Measurements from ENCODE around the gene TRPC4AP. TPM values are rescaled to one million over a fixed set of nuclear protein-coding genes. Genes with fewer than 3 reads are reported as not detected.
A peak's percentile ranks its signal among the peaks of the same experiment; 100 is the strongest.

The TRPC4AP gene
- total RNA-seq, 1 experiment from 2014 or later: 48.6 TPM

GRCh38 chr20:35093267-35093884 is 769 bp upstream of the TRPC4AP start:
- DNase-seq (ENCODE audit: low read depth, low spot score) (no peak), ATAC-seq (no peak)
- no peaks in the 10 kb centered on the region for H3K9me3 ChIP-seq (ENCODE audit: control insufficient read depth in 1 of 2, insufficient read depth in 1 of 2, low read depth in 1 of 2, low read length in 2 of 2)
- TF ChIP-seq JUND (IDR thresholded peaks at IDR 0.05) (peak; percentile 76), CBX3 (IDR thresholded peaks at IDR 0.05; ENCODE audit: low read depth) (peak; percentile 49; the same call in 1 of the 2 replicates), EGR1 (IDR thresholded peaks at IDR 0.05; ENCODE audit: low read depth) (peak; percentile 22; the same call in 1 of the 2 replicates), FOSL1 (IDR thresholded peaks at IDR 0.05; ENCODE audit: low read depth) (peak; percentile 77), MAX (IDR thresholded peaks at IDR 0.05) (no peak), CEBPB (IDR thresholded peaks at IDR 0.05; ENCODE audit: low read depth) (peak; percentile 84), RAD21 (IDR thresholded peaks at IDR 0.05; ENCODE audit: low read depth) (no peak), SP1 (IDR thresholded peaks at IDR 0.05; ENCODE audit: low read depth) (peak; percentile 69)
- H2AFZ ChIP-seq (ENCODE audit: low read depth, low read length, poor library complexity, severe bottlenecking): peak overlapping the region; percentile 94
- CTCF ChIA-PET: interaction anchor here (1.1 to 1.6 kb wide), 2 partner anchors 51 to 54 kb away, joined by 3 to 5 read pairs; partner anchors contain the start of gene EDEM2
- H3K36me3 ChIP-seq (ENCODE audit: control insufficient read depth in 1 of 2, insufficient read depth in 2 of 2, low read length in 2 of 2): no peaks in the 10 kb centered on the region
- H3K9ac ChIP-seq (ENCODE audit: low read length): peak overlapping the region; percentile 76
- H3K4me2 ChIP-seq (ENCODE audit: low read length): peak overlapping the region; percentile 83
- BruUV-seq (replicated peaks): TSS peak; percentile 93
- intact Hi-C loops (cut with micrococcal nuclease): loop anchor here (5.0 kb wide), 1 partner anchor 54 kb away; the partner anchor contains the start of gene EDEM2
- H3K27ac ChIP-seq (ENCODE audit: low read depth, low read length): peak overlapping the region; percentile 65
- RAD21 ChIA-PET (ENCODE audit: low non-redundant PET in 1 of 2, low total read pairs in 2 of 2, uncharacterized antibody in 2 of 2, unreplicated experiment in 2 of 2): no interaction called here
- H3K4me3 ChIP-seq (replicated peaks in 1 of 2; ENCODE audit: low read depth in 1 of 2, low read length in 2 of 2): peak overlapping the region; percentile 69 to 91
- no peaks in the 10 kb centered on the region for H3K9me2 ChIP-seq (ENCODE audit: insufficient read depth)
- peaks cover 38% of the 10 kb centered on the region for H3K79me2 ChIP-seq (ENCODE audit: insufficient read depth, low read length)
- H3K27me3 ChIP-seq (ENCODE audit: insufficient read depth, low read length): no peaks in the 10 kb centered on the region
- POLR2A ChIA-PET: interaction anchor here (1.5 kb wide), 1 partner anchor 53 kb away, joined by 4 read pairs; no protein-coding TSS in a partner anchor
- peaks cover 13 to 36% of the 10 kb centered on the region in 2 experiments for H3K4me1 ChIP-seq (ENCODE audit: control insufficient read depth in 1 of 2, insufficient read depth in 2 of 2, low read length in 2 of 2)
- no peaks in the 10 kb centered on the region for H4K20me1 ChIP-seq (ENCODE audit: insufficient read depth)

GRCh38 chr20:35091816-35092523 is 637 bp downstream of the TRPC4AP start:
- H3K4me2 ChIP-seq (ENCODE audit: low read length): peak overlapping the region; percentile 83
- H3K27ac ChIP-seq (ENCODE audit: low read depth, low read length): peak overlapping the region; percentile 65
- TSS peak; percentile 73 for BruUV-seq (replicated peaks)
- no peaks in the 10 kb centered on the region for H3K27me3 ChIP-seq (ENCODE audit: insufficient read depth, low read length)
- no peak overlapping the region for H2AFZ ChIP-seq (ENCODE audit: low read depth, low read length, poor library complexity, severe bottlenecking)
- H3K4me3 ChIP-seq (replicated peaks in 1 of 2; ENCODE audit: low read depth in 1 of 2, low read length in 2 of 2): peak overlapping the region; percentile 69 to 91
- ATAC-seq (peak; percentile 44), DNase-seq (ENCODE audit: low read depth, low spot score) (no peak)
- POLR2A ChIA-PET: interaction anchor here (0.8 to 1.5 kb wide), 4 partner anchors 12 to 216 kb away, joined by 3 to 4 read pairs (median 4); partner anchors contain the start of gene ACSS2
- intact Hi-C loops (cut with micrococcal nuclease): loop anchor here (5.0 kb wide), 1 partner anchor 55 kb away; the partner anchor contains the start of gene EDEM2
- H3K79me2 ChIP-seq (ENCODE audit: insufficient read depth, low read length): peaks cover 51% of the 10 kb centered on the region
- RAD21 ChIA-PET (ENCODE audit: low non-redundant PET in 1 of 2, low total read pairs in 2 of 2, uncharacterized antibody in 2 of 2, unreplicated experiment in 2 of 2): no interaction called here
- H3K36me3 ChIP-seq (ENCODE audit: control insufficient read depth in 1 of 2, insufficient read depth in 2 of 2, low read length in 2 of 2): no peaks in the 10 kb centered on the region
- H3K9ac ChIP-seq (ENCODE audit: low read length): peak overlapping the region; percentile 76
- CTCF ChIA-PET: interaction anchor here (0.6 to 1.6 kb wide), 6 partner anchors 9 to 347 kb away, joined by 3 to 5 read pairs (median 3); partner anchors contain the start of genes ACSS2 and EDEM2
- H3K4me1 ChIP-seq (ENCODE audit: control insufficient read depth in 1 of 2, insufficient read depth in 2 of 2, low read length in 2 of 2): peaks cover 13 to 36% of the 10 kb centered on the region in 2 experiments
- no peaks in the 10 kb centered on the region for H4K20me1 ChIP-seq (ENCODE audit: insufficient read depth)
- H3K9me3 ChIP-seq (ENCODE audit: control insufficient read depth in 1 of 2, insufficient read depth in 1 of 2, low read depth in 1 of 2, low read length in 2 of 2): no peaks in the 10 kb centered on the region
- H3K9me2 ChIP-seq (ENCODE audit: insufficient read depth): no peaks in the 10 kb centered on the region
- no peak for TF ChIP-seq RAD21 (IDR thresholded peaks at IDR 0.05; ENCODE audit: low read depth)
- no peak for TF ChIP-seq EZH2phosphoT487 (IDR thresholded peaks at IDR 0.05; ENCODE audit: borderline replicate concordance)
- TF ChIP-seq EZH2 (IDR thresholded peaks at IDR 0.05): no peak
- no peak for TF ChIP-seq MAX (IDR thresholded peaks at IDR 0.05)
- TF ChIP-seq SP1 (IDR thresholded peaks at IDR 0.05; ENCODE audit: low read depth): no peak
- TF ChIP-seq POLR2A (IDR thresholded peaks at IDR 0.05; ENCODE audit: borderline replicate concordance, extremely low read depth, insufficient read depth, insufficient read length): no peak
- no peak for TF ChIP-seq TCF7L2 (IDR thresholded peaks at IDR 0.05; ENCODE audit: borderline replicate concordance, extremely low read depth, insufficient read depth, insufficient read length)
- no peak for TF ChIP-seq EGR1 (IDR thresholded peaks at IDR 0.05; ENCODE audit: low read depth)
- TF ChIP-seq ELF1 (IDR thresholded peaks at IDR 0.05; ENCODE audit: borderline replicate concordance, low read depth): no peak
- no peak for TF ChIP-seq CTCF (IDR thresholded peaks at IDR 0.05 in 2 of 3, conservative IDR thresholded peaks at IDR 0.05 in 1 of 3; ENCODE audit: borderline replicate concordance in 1 of 3, insufficient read depth in 1 of 3, low read depth in 2 of 3, low read length in 2 of 3)
